Measurements from ENCODE around the gene ITM2C.

The ITM2C gene

GRCh38 chr2:230865307-230865765, 594 bp downstream of the ITM2C start:
- no peak for TF ChIP-seq CTCF (IDR thresholded peaks at IDR 0.05; ENCODE audit: low read depth, low read length, missing control alignments)
- Histone ChIP-seq H3K4me3 (ENCODE audit: low read depth, low read length) (peak overlapping the region; percentile 72), H3K27me3 (replicated peaks) (peaks cover 5% of the 10 kb centered on the region), H3K27ac (no peak overlapping the region), H3K36me3 (replicated peaks) (no peaks in the 10 kb centered on the region)
- in situ Hi-C loops (cut with HindIII; ENCODE audit: low pct_ligation_motif_present, low sequenced_read_pairs), result no loop called here
- DNase-seq, result no peak

GRCh38 chr2:230865766-230866755, 1.3 kb downstream of the ITM2C start:
- H3K4me3 ChIP-seq (ENCODE audit: low read depth, low read length), result peak overlapping the region; percentile 72
- peak; percentile 49 for TF ChIP-seq CTCF (IDR thresholded peaks at IDR 0.05; ENCODE audit: low read depth, low read length, missing control alignments)
- in situ Hi-C loops (cut with HindIII; ENCODE audit: low pct_ligation_motif_present, low sequenced_read_pairs), result no loop called here
- DNase-seq, result no peak
- no peak overlapping the region for H3K27ac ChIP-seq
- peaks cover 5% of the 10 kb centered on the region for H3K27me3 ChIP-seq (replicated peaks)
- H3K36me3 ChIP-seq (replicated peaks), result no peaks in the 10 kb centered on the region

- in situ Hi-C loops (cut with HindIII; ENCODE audit: low pct_ligation_motif_present, low sequenced_read_pairs), result no loop called here
- Histone ChIP-seq H3K4me3 (ENCODE audit: low read depth, low read length) (no peak overlapping the region), H3K36me3 (replicated peaks) (no peaks in the 10 kb centered on the region), H3K27me3 (replicated peaks) (peaks cover 5% of the 10 kb centered on the region), H3K27ac (no peak overlapping the region)
- DNase-seq, result no peak
- TF ChIP-seq CTCF (IDR thresholded peaks at IDR 0.05; ENCODE audit: low read depth, low read length, missing control alignments), result peak; percentile 27
Observed at GRCh38 chr2:230866756-230867523, 2.2 kb downstream of the ITM2C start.

GRCh38 chr2:230868161-230868946, 3.6 kb downstream of the ITM2C start:
- in situ Hi-C loops (cut with HindIII; ENCODE audit: low pct_ligation_motif_present, low sequenced_read_pairs), result no loop called here
- TF ChIP-seq CTCF (IDR thresholded peaks at IDR 0.05; ENCODE audit: low read depth, low read length, missing control alignments), result no peak

More at GRCh38 chr2:230868161-230868946, 3.6 kb downstream of the ITM2C start:
- Histone ChIP-seq H3K27me3 (replicated peaks) (peaks cover 2% of the 10 kb centered on the region), H3K36me3 (replicated peaks) (no peaks in the 10 kb centered on the region), H3K27ac (no peak overlapping the region), H3K4me3 (ENCODE audit: low read depth, low read length) (no peak overlapping the region)
- DNase-seq, result no peak
